GM18499 (cell line): ENCODE data around the gene UBE3D.
"Not testable (repeated sequence)": the region's sequence is repeated elsewhere in the genome, so short reads cannot be mapped to it uniquely, and the experiment has no call there.

ENCODE experiments used
- ATAC-seq: cut with Tn5 transposase; IDR thresholded peaks from one replicate; pipeline ENCODE4 v1.9.1; 2021; ENCODE audit warnings: moderate number of reproducible peaks; ENCODE audit not compliant: insufficient read depth, unreplicated experiment

Gene UBE3D

DNA sequence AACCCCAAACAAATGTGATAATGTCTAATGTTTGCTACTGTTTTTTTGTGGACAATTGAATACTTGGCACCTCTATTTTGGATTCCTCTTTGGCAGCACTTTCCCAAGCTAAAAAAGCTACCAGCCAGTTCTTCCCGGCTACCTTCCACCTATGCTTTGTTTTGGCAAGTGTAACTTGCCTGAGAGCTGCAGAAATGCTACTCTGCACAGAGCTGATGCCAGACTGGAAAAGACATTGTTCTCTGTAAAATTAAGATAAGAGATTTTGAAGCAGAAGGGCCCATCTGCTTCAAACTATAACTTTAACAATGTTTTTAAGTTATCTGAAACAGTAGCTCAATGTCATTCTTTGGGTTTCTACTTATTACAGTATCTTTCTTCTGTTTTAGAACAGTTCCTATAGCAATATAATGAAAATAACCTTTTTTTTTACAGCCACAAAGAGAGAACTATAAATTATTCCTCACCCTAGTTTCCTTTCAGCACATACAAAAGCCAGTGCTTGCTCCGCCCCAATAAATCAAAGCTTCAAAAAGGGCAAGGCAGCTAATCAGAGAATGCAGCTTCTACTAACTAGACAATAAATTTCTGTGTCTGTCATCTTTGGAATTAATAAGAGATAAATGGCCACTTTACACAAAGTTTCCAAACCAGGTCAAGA lies 183.1 kb downstream of the UBE3D start:
- no peak for ATAC-seq

DNA sequence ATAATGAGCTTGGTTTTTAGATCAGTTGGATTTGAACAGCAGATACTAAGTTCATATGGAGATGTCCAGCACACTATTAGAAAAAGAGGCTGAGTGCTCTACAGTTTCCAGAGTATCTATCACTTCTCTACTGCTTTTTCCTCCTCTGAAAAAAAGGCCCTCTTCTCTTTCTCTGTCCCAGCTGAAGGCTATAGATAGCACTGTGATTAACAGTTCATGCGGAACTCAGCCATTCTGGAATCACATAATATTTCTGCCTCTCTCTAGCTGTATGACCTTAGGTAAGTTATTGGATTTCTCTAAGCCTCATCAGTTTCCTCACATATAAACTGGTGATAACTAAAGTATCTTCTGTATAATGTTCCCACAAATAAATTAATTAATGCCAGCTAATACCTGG lies 184.1 kb downstream of the UBE3D start:
- no peak for ATAC-seq

DNA sequence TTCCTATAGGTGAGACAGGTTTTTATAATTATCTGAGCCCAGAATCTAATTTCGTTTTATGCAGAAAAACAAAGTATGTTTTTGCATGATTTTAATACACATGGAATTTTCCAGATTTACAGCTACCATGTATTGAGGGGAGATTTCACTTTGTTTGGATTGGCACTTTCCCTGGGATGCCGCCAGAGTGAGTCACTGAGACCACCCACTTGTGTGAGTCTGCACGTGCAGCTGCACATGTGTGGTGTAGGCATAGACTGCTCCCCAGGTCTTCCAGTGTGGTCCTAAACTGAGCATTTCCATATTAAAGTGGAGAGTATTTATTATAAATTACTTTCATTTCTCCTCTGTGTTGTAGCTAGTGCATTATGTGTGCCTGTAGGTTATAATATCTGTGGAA lies 186.8 kb downstream of the UBE3D start:
- no peak for ATAC-seq

DNA sequence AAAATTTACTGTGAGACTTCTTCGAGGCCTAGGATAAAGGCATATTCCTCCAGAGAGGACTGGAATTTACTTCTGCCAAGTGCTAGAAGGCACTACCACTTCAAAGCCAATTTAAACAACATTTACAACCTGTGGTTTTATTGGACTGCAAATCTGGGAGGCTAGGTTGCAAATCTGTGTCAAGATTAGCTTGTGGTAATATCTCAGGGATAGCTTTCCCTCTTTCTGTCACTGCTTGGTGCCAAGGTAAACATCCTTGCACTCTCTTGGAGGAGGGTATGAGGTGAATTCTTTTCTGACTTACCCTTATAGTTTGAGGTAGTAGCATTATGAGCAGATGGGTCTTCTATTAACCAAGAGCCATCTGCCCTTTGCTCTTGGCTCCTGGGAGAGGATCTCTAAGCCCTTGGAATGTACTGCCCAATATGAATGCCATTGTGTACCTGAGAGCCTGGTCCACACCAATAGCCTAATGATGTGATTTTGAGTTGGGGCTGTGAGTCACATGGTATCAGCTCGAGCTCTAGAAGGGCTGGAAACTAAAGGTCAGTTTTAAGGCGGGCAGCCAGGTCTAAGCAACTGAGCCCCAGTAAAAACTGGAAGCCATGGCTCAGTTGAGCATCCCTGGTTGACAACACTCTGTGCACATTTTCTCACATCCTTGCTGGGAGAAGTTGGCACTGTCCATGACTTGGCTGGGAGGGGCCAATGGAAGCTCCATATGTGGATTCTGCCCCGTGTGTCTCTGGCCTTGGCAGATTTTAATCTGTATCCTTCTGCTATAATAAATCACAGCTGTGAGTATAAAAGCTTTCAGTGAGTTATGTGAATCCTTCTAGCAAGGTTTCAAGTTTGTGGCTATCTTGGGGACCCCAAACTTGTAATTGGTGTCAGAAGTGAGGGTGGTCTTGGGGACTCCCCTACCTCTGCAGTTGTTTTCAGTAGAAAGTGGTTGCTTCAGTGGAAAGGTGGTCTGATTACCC lies 188.1 kb downstream of the UBE3D start:
- no peak for ATAC-seq

DNA sequence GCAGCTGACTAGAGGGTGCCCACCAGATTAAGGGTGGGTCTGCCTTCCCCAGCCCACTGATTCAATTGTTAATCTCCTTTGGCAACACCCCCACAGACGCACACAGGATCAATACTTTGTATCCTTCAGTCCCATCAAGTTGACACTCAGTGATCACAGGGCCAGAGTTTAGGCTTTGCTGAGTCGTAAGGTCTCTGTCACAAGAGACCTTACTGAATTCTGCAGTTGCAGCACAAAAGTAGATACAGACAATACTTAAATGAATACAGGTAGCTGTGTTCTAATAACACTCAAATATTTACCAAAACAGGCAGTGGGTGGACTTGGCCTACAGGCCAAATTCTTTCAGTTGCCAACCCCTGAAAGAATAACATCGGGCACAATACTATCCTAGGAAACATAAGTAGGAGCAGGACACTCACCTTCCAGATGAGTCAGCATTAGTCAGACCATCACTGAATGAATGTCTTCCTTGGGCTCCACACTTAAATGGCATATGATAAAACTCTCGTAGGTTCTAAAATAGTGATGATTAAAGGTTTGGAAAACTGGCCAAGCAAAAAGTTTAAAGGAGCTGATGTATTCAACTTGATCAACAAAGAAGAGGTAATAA lies 190.0 kb downstream of the UBE3D start:
- no peak for ATAC-seq

DNA sequence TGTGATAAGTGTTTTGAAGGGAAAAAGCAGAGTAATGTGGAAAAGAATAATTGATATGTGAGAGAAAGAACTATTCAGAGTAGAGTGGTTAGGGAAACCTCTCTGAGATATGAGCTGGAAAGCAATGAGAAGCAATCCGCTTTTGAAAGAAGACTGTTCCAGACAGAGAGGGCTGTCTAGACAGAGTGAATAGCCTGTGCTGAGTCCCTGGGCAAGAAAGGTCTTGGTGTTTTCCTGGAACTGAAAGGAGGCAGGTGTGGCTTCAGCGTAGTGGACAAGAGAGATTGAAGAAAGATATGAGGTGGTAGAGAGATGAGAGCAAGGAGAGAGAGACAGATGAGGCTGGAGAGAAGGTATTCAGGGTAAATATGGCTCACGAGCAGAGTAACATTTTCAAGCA lies 190.8 kb downstream of the UBE3D start:
- no peak for ATAC-seq

DNA sequence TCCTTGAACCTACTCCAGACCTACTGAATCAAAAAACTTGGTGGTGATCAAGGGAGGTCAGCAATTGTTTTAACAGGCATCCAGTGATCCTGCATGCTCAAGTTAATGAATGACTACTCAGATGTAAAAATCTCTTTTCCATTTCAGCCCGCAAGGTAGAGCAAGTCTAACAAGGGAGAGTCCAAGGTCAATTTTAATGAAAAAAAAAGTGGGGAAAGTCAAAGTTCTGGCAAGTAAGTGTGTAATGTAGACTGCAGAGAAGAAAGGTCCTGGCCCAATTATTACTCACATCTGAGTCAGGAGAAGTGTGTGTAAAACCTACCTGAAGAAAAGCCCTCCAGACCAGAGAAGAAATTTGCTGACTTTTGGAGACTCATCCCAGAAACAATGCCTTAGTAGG lies 193.5 kb downstream of the UBE3D start:
- ATAC-seq: no peak

DNA sequence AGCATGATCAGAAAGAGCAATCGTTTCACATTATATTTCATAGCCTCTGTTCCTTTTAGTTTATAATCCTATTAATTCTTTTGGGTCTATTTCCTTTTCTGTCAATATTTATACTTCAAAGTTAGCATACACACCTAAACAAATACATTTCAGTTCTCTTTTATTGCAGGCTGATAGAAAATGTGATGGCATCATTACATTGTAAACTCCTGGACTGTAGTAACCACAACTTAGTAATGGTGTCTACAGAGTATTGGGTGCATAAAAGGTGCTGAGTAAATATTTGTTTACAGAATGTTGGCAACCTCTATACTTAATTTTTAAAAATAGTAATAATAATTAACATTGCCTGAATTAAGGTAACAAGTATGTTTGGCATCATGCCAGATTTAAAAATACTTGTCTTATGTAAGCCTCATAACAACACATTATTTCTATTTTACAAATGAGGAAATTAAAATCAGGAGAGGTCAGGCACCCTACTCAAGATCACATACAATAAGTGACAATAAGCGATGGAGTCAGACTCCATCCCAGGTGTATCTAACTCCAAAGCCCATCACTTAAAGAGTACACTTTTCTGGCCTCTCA lies 195.0 kb downstream of the UBE3D start:
- ATAC-seq: no peak

DNA sequence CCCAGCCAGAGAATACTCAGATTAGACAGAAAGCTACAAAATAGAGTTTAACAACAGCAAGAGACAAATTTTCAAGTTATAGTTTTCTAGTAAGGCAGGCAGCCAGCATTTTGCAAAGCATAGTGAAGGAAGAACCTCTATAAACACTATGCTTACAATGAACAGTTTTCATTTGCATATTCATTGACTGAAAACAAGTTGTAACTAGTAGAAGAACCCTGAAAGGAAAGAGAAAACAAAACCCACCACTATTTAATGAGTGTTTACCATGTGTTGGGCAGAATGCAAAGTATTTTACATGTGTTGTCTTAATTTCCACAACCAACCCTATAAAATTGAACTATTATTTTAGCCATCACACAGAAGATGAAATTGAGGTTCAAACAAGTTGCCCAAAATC lies 196.1 kb downstream of the UBE3D start:
- no peak for ATAC-seq

DNA sequence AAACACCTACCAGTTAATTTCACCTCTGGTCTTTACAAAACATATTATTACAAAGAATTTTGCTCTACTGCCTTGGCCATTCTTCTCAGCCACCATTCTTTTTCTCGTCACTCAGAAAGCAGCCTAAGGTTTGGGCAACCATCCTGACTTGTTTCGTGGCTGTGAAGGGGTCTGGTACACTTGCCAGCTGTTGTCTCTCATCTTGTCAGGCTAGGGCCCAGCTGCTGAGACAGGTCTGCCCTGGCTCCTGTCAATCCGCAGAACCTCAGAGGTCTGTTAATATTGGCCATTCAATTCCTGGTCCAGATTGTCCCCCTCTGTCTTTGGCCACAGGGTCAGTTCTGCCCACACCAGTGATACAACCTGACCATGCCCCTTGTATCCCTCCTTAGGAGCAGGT lies 197.7 kb downstream of the UBE3D start:
- no peak for ATAC-seq

DNA sequence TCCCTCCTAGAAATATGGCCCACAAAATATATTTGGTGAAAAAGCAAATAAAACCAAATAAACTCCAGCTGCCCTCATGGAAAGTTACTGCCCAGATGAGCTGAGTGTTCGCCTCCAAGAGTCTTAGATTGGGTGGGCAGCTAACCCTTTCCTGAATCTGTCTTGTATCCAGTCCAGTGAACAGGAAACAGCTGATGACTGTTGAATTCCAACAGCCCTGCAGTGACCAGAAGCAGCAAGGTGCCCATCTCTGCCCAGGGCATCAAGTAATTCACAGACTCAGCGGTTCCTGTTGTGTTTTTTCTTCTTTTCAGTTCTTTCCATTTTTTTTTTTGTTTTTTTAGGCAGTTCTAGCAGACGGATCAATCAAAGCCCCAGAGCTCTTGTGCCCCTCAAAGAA lies 199.2 kb downstream of the UBE3D start:
- no peak for ATAC-seq

DNA sequence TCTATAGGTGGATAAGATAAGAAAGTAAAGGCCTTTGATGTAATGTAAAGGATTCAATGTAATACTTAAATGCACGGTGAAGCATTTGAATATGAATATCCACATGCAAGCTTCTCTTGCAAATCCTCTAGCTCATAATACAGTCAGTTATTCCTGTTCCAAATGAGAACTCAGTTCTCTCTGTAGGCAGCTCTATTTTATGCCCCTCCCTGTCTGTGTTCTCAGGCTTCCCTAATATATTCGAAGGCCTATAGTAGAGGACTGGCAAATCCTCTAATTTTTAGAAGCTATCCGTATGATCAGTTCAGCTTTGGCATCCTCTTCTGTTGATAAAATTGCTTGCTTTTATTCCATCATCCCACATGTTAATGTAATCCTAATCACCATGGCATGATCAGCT lies 200.2 kb downstream of the UBE3D start:
- ATAC-seq: no peak

DNA sequence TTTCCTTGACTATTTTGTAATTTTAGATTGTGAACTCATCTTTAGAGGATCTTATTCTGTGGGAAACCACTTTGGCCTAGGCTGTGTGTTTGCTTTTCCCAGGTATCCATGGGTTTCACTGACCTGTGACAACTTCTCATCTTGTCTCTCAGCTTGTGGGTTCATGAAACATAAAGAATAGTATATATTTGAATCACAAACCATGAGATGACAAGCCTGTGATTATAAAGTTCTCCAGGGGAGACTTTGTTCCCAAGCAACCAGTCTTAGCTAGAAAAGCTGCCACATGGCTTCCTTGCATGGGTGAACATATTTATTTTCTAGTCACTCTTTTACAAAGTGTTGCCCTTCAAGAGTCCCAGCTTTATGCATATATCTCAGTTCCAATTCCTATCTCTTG lies 201.9 kb downstream of the UBE3D start:
- no peak for ATAC-seq

DNA sequence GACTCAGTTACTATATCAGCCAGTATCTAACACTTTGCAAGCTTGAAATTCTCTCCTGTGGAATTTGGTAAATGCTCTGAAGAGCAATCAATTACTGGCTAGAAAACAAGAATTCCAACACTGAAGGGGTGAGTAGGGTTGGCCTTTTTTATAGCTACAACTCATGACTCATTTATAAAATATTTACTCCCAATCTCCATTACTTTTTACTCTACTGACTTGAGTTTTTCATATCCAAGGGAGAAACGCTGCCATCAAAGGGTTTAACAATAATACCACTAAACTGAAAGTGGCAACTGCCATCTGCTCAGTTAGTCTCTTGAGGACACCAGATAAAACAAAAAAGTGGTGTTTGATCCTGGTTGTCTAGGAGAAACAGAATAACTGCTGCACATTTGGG lies 203.1 kb downstream of the UBE3D start:
- ATAC-seq: no peak

DNA sequence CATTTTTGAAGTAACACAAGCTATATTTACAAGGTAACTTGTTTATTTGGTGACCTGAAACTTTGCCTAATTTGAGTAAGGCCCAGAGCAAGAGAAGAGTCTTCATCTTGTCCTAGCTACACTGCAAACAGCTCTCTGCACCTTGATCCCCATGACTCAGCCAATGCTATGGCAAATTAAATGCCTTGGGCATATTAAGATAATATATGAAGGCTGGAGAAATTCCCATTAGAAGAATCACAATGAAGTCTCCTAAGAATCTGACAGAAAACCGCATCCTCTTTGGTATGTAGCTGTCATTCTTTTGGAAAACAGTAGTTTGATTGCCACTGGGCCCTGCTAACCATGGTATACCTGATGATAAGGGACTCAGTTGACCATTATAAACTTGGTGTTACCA lies 204.5 kb downstream of the UBE3D start:
- ATAC-seq: no peak

DNA sequence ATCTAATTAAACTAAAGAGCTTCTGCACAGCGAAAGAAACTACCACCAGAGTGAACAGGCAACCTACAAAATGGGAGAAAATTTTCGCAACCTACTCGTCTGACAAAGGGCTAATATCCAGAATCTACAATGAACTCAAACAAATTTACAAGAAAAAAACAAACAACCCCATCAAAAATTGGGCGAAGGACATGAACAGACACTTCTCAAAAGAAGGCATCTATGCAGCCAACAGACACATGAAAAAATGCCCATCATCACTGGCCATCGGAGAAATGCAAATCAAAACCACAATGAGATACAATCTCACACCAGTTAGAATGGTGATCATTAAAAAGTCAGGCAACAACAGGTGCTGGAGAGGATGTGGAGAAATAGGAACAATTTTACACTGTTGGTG lies 209.6 kb downstream of the UBE3D start:
- ATAC-seq: not testable (repeated sequence)

DNA sequence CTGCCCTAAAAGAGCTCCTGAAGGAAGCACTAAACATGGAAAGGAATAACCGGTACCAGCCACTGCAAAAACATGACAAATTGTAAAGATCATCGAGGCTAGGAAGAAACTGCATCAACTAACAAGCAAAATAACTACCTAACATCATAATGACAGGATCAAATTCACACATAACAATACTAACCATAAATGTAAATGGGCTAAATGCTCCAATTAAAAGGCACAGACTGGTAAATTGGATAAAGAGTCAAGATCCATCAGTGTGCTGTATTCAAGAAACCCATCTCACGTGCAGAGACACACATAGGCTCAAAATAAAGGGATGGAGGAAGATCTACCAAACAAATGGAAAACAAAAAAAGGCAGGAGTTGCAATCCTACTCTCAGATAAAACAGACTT lies 212.7 kb downstream of the UBE3D start:
- ATAC-seq: not testable (repeated sequence)

DNA sequence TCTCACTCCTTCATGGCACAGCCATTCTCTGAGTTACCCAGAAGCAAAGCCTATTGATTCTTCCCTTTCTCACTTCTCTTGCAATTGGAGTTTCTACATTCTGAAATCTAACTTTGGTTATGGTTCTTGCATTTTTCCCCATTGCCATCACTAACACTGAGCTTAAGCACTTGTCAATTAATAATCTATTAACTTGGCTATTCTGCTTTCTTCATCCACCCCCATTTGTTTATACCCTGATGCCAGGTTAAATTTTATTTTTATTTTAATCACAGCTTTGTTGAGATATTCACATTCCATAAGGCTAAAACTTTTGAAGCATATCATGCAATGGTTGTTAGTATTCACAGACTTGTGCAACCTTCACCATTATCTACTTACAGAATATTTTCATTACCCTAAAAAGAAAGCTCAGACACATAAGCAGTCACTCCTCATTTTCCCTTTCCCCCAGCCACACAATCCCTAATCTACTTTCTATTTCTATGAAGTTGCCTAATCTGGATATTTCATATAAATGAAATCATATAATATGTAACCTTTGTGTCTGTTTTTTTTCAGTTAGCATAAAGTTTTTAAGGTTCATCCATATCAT lies 222.3 kb downstream of the UBE3D start:
- no peak for ATAC-seq

DNA sequence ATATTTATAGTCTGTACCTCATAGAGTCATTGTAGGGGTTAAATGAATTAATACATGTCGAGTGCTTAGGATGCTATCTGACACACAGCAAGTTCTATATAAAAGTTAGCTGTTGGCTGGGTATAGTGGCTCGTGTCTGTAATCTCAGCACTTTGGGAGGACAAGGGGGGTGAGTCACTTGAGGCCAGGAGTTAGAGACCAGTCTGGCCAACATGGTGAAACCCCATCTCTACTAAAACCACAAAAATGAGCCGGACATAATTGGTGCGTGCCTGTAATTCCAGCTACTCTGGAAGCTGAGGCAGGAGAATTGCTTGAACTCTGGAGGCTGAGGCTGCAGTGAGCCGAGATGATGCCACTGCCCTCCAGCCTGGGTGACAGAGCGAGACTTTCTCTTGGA lies 222.9 kb downstream of the UBE3D start:
- ATAC-seq: no peak
